Gastrocnemius medialis (tissue), 4 donors: ENCODE results near the gene RNF2. TPM values are rescaled to one million over a fixed set of nuclear protein-coding genes. Genes with fewer than 3 reads are reported as not detected.

Experiments used
- ATAC-seq, 2 donors: fragments of 150-250 bp; one replicate each; pipeline ENCODE4 v1.9.1; 2016
- DNase-seq, 2 donors: peaks; one replicate each; pipeline ENCODE4 v3.0.0-alpha.2; 2019
- H3K27ac ChIP-seq, 4 donors: fragments of 200-600 bp; sonication (generic); 1 replicate in 1 of 4; 2 replicates in 3 of 4; pipeline ENCODE4 v1.5.1; 2016 to 2018; ENCODE audit warnings: mild to moderate bottlenecking in 2 of 4, moderate library complexity in 1 of 4
- H3K27me3 ChIP-seq, 3 donors: fragments of 200-600 bp; sonication (generic) in 2 of 3; 1 replicate in 1 of 3; 2 replicates in 2 of 3; pipeline versions ENCODE4 v1.5.1 to v1.6.0; 2016 to 2019; ENCODE audit warnings: mild to moderate bottlenecking in 1 of 3, moderate library complexity in 1 of 3
- H3K36me3 ChIP-seq, 2 donors: fragments of 200-600 bp; sonication (generic) in 1 of 2; one replicate each; pipeline ENCODE4 v1.5.1; 2017 to 2018
- H3K4me1 ChIP-seq, 2 donors: fragments of 200-600 bp; sonication (generic) in 1 of 2; one replicate each; pipeline ENCODE4 v1.5.1; 2016 to 2017; ENCODE audit warnings: mild to moderate bottlenecking in 2 of 2
- H3K4me3 ChIP-seq, 4 donors: fragments of 200-600 bp; sonication (generic) in 3 of 4; 1 replicate in 1 of 4; 2 replicates in 3 of 4; pipeline ENCODE4 v1.5.1; 2016 to 2019; ENCODE audit warnings: mild to moderate bottlenecking in 2 of 4
- H3K9me3 ChIP-seq, 3 donors: fragments of 200-600 bp; sonication (generic) in 2 of 3; 1 replicate in 1 of 3; 2 replicates in 2 of 3; pipeline ENCODE4 v1.5.1; 2016 to 2019
- POLR2A ChIP-seq, 2 donors: fragments of 450-650 bp; IDR thresholded peaks; one replicate each; pipeline ENCODE4 v1.6.1; 2017; ENCODE audit warnings: antibody characterized with exemption in 2 of 2, mild to moderate bottlenecking in 2 of 2, moderate library complexity in 2 of 2
- in situ Hi-C, 4 donors: fragments of 200-750 bp; cut with MboI; loops; one replicate each; pipeline versions ENCODE4 v1.15.0 to v1.8.0; 2017; ENCODE audit warnings: low sequenced_read_pairs in 4 of 4
- intact Hi-C: fragments of 100-400 bp; cut with DNase I; formaldehyde crosslinking; loops from one replicate; pipeline ENCODE4 v1.15.1; 2023; ENCODE audit warnings: low total_unique reads
- total RNA-seq, 4 donors: library from RNA; depleted of rRNA; stranded (reverse); fragments of >200 nt; gene quantifications; one replicate each; pipeline versions ENCODE4 v1.1.0 to v1.2.3, GENCODE V29; 2016
- TF ChIP-seq, protein P1 (sequence below), 5 experiments: fragments of 450-650 bp in 3 of 5; fragments of 200-600 bp in 2 of 5; sonication (generic) in 2 of 5; IDR thresholded peaks in 4 of 5; conservative IDR thresholded peaks in 1 of 5; 1 replicate in 4 of 5; 2 replicates in 1 of 5; pipeline ENCODE4 v1.5.1; 2016 to 2019; ENCODE audit warnings: antibody characterized with exemption in 5 of 5, mild to moderate bottlenecking in 3 of 5, moderate library complexity in 3 of 5

The RNF2 gene
- total RNA-seq, 4 donors from 2014 or later: 5.4 to 11.0 (median 7.3) TPM

- in situ Hi-C loops (no loop called here), intact Hi-C loops (no loop called here)
- Histone ChIP-seq H3K27me3 (no peaks in the 10 kb centered on the region), H3K4me3 (no peak overlapping the region), H3K36me3 (no peaks in the 10 kb centered on the region), H3K4me1 (peaks cover 13 to 21% of the 10 kb centered on the region in 2 donors), H3K9me3 (no peaks in the 10 kb centered on the region), H3K27ac (no peak overlapping the region)
- TF ChIP-seq, protein P1, sequence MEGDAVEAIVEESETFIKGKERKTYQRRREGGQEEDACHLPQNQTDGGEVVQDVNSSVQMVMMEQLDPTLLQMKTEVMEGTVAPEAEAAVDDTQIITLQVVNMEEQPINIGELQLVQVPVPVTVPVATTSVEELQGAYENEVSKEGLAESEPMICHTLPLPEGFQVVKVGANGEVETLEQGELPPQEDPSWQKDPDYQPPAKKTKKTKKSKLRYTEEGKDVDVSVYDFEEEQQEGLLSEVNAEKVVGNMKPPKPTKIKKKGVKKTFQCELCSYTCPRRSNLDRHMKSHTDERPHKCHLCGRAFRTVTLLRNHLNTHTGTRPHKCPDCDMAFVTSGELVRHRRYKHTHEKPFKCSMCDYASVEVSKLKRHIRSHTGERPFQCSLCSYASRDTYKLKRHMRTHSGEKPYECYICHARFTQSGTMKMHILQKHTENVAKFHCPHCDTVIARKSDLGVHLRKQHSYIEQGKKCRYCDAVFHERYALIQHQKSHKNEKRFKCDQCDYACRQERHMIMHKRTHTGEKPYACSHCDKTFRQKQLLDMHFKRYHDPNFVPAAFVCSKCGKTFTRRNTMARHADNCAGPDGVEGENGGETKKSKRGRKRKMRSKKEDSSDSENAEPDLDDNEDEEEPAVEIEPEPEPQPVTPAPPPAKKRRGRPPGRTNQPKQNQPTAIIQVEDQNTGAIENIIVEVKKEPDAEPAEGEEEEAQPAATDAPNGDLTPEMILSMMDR (IDR thresholded peaks at IDR 0.05 in 4 of 5, conservative IDR thresholded peaks at IDR 0.05 in 1 of 5): no peak
- no peak for TF ChIP-seq POLR2A (IDR thresholded peaks at IDR 0.05)
- no peak for DNase-seq
- ATAC-seq: no peak
Observed at GRCh38 chr1:185053204-185053603, 7.8 kb downstream of the RNF2 start.

- no peak overlapping the region for H3K27ac ChIP-seq
- H3K9me3 ChIP-seq: no peaks in the 10 kb centered on the region
- no peak for TF ChIP-seq POLR2A (IDR thresholded peaks at IDR 0.05)
- H3K27me3 ChIP-seq: no peaks in the 10 kb centered on the region
- H3K4me3 ChIP-seq: no peak overlapping the region
- in situ Hi-C loops (no loop called here), intact Hi-C loops (no loop called here)
- no peaks in the 10 kb centered on the region for H3K36me3 ChIP-seq
- no peak for ATAC-seq
- peaks cover 26 to 31% of the 10 kb centered on the region in 2 donors for H3K4me1 ChIP-seq
- no peak for DNase-seq
Observed at GRCh38 chr1:185054365-185055060, 9.2 kb downstream of the RNF2 start.

DNA sequence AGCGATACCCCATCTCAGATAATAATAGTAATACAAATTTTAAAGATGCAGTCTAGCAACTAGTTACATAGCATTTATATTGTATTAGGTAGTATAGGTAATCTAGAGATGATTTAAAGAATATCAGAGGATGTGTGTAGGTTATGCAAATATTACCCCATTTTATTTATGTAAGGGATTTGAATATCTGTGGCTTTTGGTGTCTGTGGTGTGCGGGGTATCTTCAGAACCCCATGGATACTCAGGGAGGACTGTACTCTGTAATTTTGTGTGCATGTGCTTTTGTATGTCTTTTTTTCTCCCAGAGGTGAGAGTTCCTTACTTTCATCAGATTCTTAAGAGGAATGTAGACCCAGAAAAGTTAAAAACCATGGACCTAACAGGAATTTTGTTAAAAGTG, 12.8 kb downstream of the RNF2 start:
- H3K9me3 ChIP-seq: no peaks in the 10 kb centered on the region
- peaks cover 21 to 30% of the 10 kb centered on the region in 2 donors for H3K4me1 ChIP-seq
- H3K27ac ChIP-seq: no peak overlapping the region
- no peak for ATAC-seq
- no peak for DNase-seq
- in situ Hi-C loops (no loop called here), intact Hi-C loops (no loop called here)
- no peak overlapping the region for H3K4me3 ChIP-seq
- TF ChIP-seq POLR2A (IDR thresholded peaks at IDR 0.05): no peak
- TF ChIP-seq, protein P1 (IDR thresholded peaks at IDR 0.05 in 4 of 5, conservative IDR thresholded peaks at IDR 0.05 in 1 of 5): no peak
- H3K36me3 ChIP-seq: no peaks in the 10 kb centered on the region
- H3K27me3 ChIP-seq: no peaks in the 10 kb centered on the region

DNA sequence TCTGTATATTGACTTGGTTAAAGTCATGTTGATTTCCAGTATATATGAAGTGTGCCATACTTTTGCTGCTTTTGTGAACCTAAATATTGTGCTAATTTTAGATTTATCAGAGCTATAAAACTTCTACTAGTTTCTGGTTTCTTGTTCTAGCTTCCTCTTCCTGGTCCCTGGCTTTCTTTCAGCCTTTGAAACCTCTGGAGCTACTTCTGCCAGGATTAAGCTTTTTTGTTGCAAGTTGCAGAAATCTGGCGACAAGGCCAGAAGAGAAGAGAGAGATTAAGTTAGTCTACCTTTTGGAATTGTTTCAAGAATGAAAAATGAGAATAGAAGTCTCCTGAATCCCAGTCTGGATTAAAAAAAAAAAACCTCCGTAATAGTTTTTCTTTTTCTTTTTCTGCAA, 13.5 kb downstream of the RNF2 start:
- DNase-seq (no peak), ATAC-seq (no peak)
- Histone ChIP-seq H3K4me3 (no peak overlapping the region), H3K27ac (no peak overlapping the region), H3K36me3 (no peaks in the 10 kb centered on the region), H3K4me1 (peaks cover 21 to 30% of the 10 kb centered on the region in 2 donors), H3K9me3 (no peaks in the 10 kb centered on the region), H3K27me3 (no peaks in the 10 kb centered on the region)
- TF ChIP-seq, protein P1 (IDR thresholded peaks at IDR 0.05 in 4 of 5, conservative IDR thresholded peaks at IDR 0.05 in 1 of 5): no peak
- no peak for TF ChIP-seq POLR2A (IDR thresholded peaks at IDR 0.05)
- in situ Hi-C loops: no loop called here
- intact Hi-C loops: no loop called here

DNA sequence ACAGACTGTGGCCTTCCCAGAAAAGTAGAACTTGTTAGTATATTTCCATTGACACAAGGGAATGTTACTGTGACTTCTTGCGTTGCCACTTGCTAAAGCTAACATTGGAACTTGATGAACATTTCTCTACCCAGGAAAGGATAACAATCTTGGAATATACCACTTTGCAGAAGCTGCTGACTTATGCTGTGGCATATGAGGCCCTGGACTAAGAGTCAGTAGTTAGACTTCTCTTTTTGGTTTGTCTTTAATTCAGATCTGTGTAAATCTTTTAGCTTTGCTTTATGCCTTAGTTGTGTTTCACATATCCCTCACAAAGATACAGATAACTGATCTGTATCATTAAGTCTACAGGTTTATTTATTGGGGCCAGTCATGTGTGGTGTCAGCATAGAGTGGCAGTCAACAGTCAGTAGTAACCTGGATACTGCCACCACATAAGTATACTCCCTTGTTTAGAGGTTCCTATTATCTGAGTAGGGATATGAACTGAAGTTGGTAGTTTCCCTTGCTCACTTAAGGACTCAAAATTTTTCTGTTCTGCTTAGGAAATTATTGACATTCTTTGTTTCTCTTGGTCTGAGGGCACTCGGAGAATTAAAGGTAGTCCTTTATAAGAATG, 14.7 kb downstream of the RNF2 start:
- H3K36me3 ChIP-seq: no peaks in the 10 kb centered on the region
- H3K27ac ChIP-seq: no peak overlapping the region
- in situ Hi-C loops (no loop called here), intact Hi-C loops (no loop called here)
- no peak overlapping the region for H3K4me3 ChIP-seq
- no peaks in the 10 kb centered on the region for H3K9me3 ChIP-seq
- ATAC-seq: no peak
- no peak for DNase-seq
- H3K4me1 ChIP-seq: peaks cover 21 to 30% of the 10 kb centered on the region in 2 donors
- H3K27me3 ChIP-seq: no peaks in the 10 kb centered on the region
- TF ChIP-seq, protein P1 (IDR thresholded peaks at IDR 0.05 in 4 of 5, conservative IDR thresholded peaks at IDR 0.05 in 1 of 5): no peak
- TF ChIP-seq POLR2A (IDR thresholded peaks at IDR 0.05): no peak
